Activated CD8-positive, alpha-beta memory T cell treated with anti-CD3 and anti-CD28 coated beads for 24 hours (primary cell): ENCODE results near the gene PACRG.

Source experiments
- DNase-seq: peaks from one replicate; pipeline ENCODE4 v3.0.0-alpha.2; 2020

The PACRG gene

GRCh38 chr6:163094881-163095280 is 367.1 kb downstream of the PACRG start:
- DNase-seq = no peak

- DNase-seq = no peak
These were observed 367.6 kb downstream of the PACRG start for GRCh38 chr6:163095401-163095800.

- DNase-seq = no peak
These were observed 371.2 kb downstream of the PACRG start for GRCh38 chr6:163098827-163099479.

- DNase-seq = no peak
These were observed 371.9 kb downstream of the PACRG start for GRCh38 chr6:163099621-163100171.

- no peak for DNase-seq
These were observed 372.5 kb downstream of the PACRG start for GRCh38 chr6:163100259-163100658.

- no peak for DNase-seq
These were observed 385.7 kb downstream of the PACRG start for GRCh38 chr6:163113358-163113962.

GRCh38 chr6:163118941-163119340 is 391.2 kb downstream of the PACRG start:
- no peak for DNase-seq

GRCh38 chr6:163120223-163120622 is 392.4 kb downstream of the PACRG start:
- DNase-seq = no peak

- no peak for DNase-seq
These were observed 393.5 kb downstream of the PACRG start for GRCh38 chr6:163121270-163121669.

- no peak for DNase-seq
These were observed 394.6 kb downstream of the PACRG start for GRCh38 chr6:163122365-163122764.

GRCh38 chr6:163123098-163123497 is 395.3 kb downstream of the PACRG start:
- no peak for DNase-seq

- DNase-seq = no peak
These were observed 399.0 kb downstream of the PACRG start for GRCh38 chr6:163126741-163127140.

GRCh38 chr6:163127587-163127986 is 399.8 kb downstream of the PACRG start:
- DNase-seq = no peak

- no peak for DNase-seq
These were observed 400.6 kb downstream of the PACRG start for GRCh38 chr6:163128324-163128723.

- no peak for DNase-seq
These were observed 404.4 kb downstream of the PACRG start for GRCh38 chr6:163132050-163132750.

GRCh38 chr6:163133017-163133416 is 405.2 kb downstream of the PACRG start:
- DNase-seq = no peak

- DNase-seq = no peak
These were observed 405.9 kb downstream of the PACRG start for GRCh38 chr6:163133691-163134090.

- DNase-seq = no peak
These were observed 409.1 kb downstream of the PACRG start for GRCh38 chr6:163136681-163137397.

- no peak for DNase-seq
These were observed 409.7 kb downstream of the PACRG start for GRCh38 chr6:163137398-163137881.

GRCh38 chr6:163146036-163146435 is 418.3 kb downstream of the PACRG start:
- DNase-seq = no peak

GRCh38 chr6:163147994-163148393 is 420.2 kb downstream of the PACRG start:
- DNase-seq = no peak

- no peak for DNase-seq
These were observed 420.9 kb downstream of the PACRG start for GRCh38 chr6:163148451-163149278.
